Measurements from ENCODE around the gene SIGLEC10. TPM values are rescaled to one million over a fixed set of nuclear protein-coding genes. Genes with fewer than 3 reads are reported as not detected.
"Not testable (repeated sequence)": the region's sequence is repeated elsewhere in the genome, so short reads cannot be mapped to it uniquely, and the experiment has no call there.

SIGLEC10 gene
- total RNA-seq, 3 donors from 2014 or later = 1.3 to 10.8 (median 3.8) TPM

- intact Hi-C loops (cut with DNase I, micrococcal nuclease) = no loop called here
- DNase-seq (no peak), ATAC-seq (no peak)
- H3K4me3 ChIP-seq = no peak overlapping the region
- no peaks in the 10 kb centered on the region for H3K4me1 ChIP-seq (ENCODE audit: low read depth)
- TF ChIP-seq, protein P1, sequence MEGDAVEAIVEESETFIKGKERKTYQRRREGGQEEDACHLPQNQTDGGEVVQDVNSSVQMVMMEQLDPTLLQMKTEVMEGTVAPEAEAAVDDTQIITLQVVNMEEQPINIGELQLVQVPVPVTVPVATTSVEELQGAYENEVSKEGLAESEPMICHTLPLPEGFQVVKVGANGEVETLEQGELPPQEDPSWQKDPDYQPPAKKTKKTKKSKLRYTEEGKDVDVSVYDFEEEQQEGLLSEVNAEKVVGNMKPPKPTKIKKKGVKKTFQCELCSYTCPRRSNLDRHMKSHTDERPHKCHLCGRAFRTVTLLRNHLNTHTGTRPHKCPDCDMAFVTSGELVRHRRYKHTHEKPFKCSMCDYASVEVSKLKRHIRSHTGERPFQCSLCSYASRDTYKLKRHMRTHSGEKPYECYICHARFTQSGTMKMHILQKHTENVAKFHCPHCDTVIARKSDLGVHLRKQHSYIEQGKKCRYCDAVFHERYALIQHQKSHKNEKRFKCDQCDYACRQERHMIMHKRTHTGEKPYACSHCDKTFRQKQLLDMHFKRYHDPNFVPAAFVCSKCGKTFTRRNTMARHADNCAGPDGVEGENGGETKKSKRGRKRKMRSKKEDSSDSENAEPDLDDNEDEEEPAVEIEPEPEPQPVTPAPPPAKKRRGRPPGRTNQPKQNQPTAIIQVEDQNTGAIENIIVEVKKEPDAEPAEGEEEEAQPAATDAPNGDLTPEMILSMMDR (IDR thresholded peaks at IDR 0.05) = no peak
- H3K36me3 ChIP-seq (ENCODE audit: low read depth) = no peaks in the 10 kb centered on the region
- no peaks in the 10 kb centered on the region for H3K9me3 ChIP-seq
Observed at GRCh38 chr19:51410950-51411748, 6.3 kb downstream of the SIGLEC10 start.

- Histone ChIP-seq H3K36me3 (ENCODE audit: low read depth) (no peaks in the 10 kb centered on the region), H3K4me3 (no peak overlapping the region), H3K9me3 (peaks cover 7% of the 10 kb centered on the region), H3K4me1 (ENCODE audit: low read depth) (no peaks in the 10 kb centered on the region)
- DNase-seq (peak in 1 of 3 donors; percentile 54), ATAC-seq (peak; percentile 71)
- TF ChIP-seq, protein P1 (IDR thresholded peaks at IDR 0.05) = peak; percentile 19
- intact Hi-C loops (cut with DNase I, micrococcal nuclease) = no loop called here
Observed at GRCh38 chr19:51407511-51408131, 9.8 kb downstream of the SIGLEC10 start.

- DNase-seq (no peak), ATAC-seq (no peak)
- intact Hi-C loops (cut with DNase I, micrococcal nuclease) = no loop called here
Observed at GRCh38 chr19:51402117-51402516, 15.3 kb downstream of the SIGLEC10 start.

DNA sequence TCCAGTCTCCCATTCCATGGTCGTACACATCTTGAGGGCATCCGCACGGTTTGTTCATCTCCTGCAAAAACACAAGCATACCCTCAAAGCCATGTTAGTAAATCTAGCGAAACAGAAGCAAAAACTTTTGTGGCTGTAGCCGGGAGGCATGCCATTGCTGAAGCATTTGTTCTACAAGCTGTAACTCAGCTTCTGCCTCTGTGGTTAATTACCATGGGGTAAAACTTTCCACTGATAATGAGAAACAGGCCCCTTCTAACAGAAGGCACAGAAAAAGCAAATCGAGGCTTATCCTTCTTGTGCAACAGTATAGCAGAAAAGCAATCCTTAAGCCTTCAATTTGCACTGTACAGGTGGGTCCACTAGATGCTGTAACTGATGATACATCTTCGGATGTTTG, 17.5 kb downstream of the SIGLEC10 start:
- intact Hi-C loops (cut with DNase I, micrococcal nuclease) = not testable (repeated sequence)

More at GRCh38 chr19:51402117-51402516, 15.3 kb downstream of the SIGLEC10 start:
- no peak overlapping the region for H3K4me3 ChIP-seq
- TF ChIP-seq, protein P1 (IDR thresholded peaks at IDR 0.05) = no peak
- H3K9me3 ChIP-seq = peaks cover 19% of the 10 kb centered on the region
- no peaks in the 10 kb centered on the region for H3K36me3 ChIP-seq (ENCODE audit: low read depth)
- H3K4me1 ChIP-seq (ENCODE audit: low read depth) = no peaks in the 10 kb centered on the region

DNA sequence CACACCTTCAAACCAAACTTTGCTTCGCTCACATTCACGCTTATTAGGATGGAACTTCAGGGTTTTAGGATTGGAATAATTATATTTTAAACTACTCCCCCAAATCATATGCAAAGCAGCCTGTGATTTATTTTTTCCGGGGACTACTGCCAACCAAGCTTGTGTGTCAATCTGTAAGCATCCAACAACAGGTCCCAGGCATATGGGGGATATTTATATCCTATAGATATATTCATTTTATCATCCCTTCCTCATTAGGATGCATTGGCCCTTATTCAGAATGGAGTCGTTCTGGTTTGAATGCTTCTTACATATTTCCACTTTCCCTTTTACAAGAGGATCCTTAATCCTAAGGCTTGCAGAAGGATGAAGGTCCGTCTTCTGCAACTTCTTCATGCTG, 18.2 kb downstream of the SIGLEC10 start:
- DNase-seq = no peak
- Histone ChIP-seq H3K4me3 (no peak overlapping the region), H3K4me1 (ENCODE audit: low read depth) (peaks cover 5% of the 10 kb centered on the region), H3K36me3 (ENCODE audit: low read depth) (no peaks in the 10 kb centered on the region), H3K9me3 (peaks cover 19% of the 10 kb centered on the region)
- no peak for ATAC-seq
- intact Hi-C loops (cut with DNase I, micrococcal nuclease) = no loop called here
- TF ChIP-seq, protein P1 (IDR thresholded peaks at IDR 0.05) = no peak

More for the DNA sequence above, 17.5 kb downstream of the SIGLEC10 start:
- H3K4me3 ChIP-seq; H3K4me1 ChIP-seq (ENCODE audit: low read depth); H3K36me3 ChIP-seq (ENCODE audit: low read depth); DNase-seq; ATAC-seq: not testable (repeated sequence)
- H3K9me3 ChIP-seq = peaks cover 19% of the 10 kb centered on the region

DNA sequence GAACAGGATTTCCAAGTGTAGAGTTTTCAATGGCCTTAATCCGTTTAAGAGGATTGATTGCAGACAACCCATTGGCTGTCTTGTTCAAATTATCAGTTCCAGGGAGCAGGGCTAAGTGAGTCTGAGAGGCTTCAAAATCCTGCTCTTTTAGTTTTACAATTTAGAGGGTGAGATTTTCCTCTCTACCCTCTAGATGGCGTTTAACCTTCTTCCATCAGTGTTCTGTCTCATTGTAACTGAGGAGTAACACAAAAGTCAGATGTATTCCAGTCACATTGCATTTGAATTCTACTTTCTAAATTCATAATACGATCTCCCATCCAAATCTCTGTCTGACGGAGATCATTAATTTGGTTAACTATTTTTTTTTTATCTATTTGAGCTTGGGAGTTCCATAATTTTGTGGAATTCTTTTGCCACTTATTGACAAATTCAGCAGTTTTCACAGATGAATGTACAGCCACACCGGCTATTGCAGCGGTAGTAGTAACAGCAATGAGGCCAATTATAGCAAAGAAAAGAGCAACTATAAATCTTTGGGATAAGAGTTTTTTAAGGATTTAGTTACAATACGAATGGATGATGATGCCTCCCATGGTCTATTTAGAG, 19.2 kb downstream of the SIGLEC10 start:
- ATAC-seq = no peak
- intact Hi-C loops (cut with DNase I, micrococcal nuclease) = no loop called here

DNA sequence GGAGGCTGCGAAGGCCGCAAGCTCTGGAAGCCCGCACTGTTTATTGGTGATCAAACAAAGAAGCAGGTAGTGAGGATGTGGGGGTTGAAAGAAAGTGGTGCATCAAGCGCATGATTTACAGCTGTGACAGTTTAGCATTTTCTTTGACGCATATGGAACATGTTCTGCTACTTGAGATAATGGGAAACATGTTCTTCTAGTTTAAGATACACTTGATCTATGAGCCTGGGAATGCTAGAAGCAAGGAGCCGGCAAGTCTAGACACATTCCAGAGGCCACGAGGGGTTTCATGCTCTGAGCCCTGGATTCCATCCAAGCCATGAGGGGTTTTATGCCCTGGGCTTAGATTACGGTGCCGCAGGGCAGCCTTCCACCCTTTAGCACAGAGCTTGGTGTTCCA, 20.0 kb downstream of the SIGLEC10 start:
- ATAC-seq; H3K4me3 ChIP-seq; intact Hi-C loops (cut with DNase I, micrococcal nuclease); H3K4me1 ChIP-seq (ENCODE audit: low read depth); DNase-seq; H3K36me3 ChIP-seq (ENCODE audit: low read depth): not testable (repeated sequence)
- H3K9me3 ChIP-seq = peaks cover 11% of the 10 kb centered on the region

More for the DNA sequence above, 19.2 kb downstream of the SIGLEC10 start:
- no peak for DNase-seq
- TF ChIP-seq, protein P1 (IDR thresholded peaks at IDR 0.05) = no peak
- Histone ChIP-seq H3K36me3 (ENCODE audit: low read depth) (no peaks in the 10 kb centered on the region), H3K4me3 (no peak overlapping the region), H3K4me1 (ENCODE audit: low read depth) (peaks cover 8% of the 10 kb centered on the region), H3K9me3 (peaks cover 18% of the 10 kb centered on the region)

Measured in mucosa of descending colon (tissue), 3 donors.